Right renal pelvis (tissue), 4 donors: ENCODE data around the gene GDAP2. TPM values are rescaled to one million over a fixed set of nuclear protein-coding genes. Genes with fewer than 3 reads are reported as not detected.
A peak's percentile ranks its signal among the peaks of the same experiment; 100 is the strongest.
"Not testable (repeated sequence)": the region's sequence is repeated elsewhere in the genome, so short reads cannot be mapped to it uniquely, and the experiment has no call there.

Experiments used
- DNase-seq, 4 donors: peaks; one replicate each; pipeline ENCODE4 v3.0.0-alpha.2; 2013; ENCODE audit warnings: low read depth in 4 of 4, low spot score in 3 of 4, missing footprints in 1 of 4
- polyA plus RNA-seq, 4 donors: library from polyadenylated mRNA; unstranded; fragments of 120-200 nt; gene quantifications; one replicate each; pipeline ENCODE4 v1.2.1, GENCODE V29; 2013; ENCODE audit not compliant: insufficient read length in 4 of 4

Gene GDAP2
- 10 to 100 TPM; 17.9 to 21.6 (median 20.0) TPM for polyA plus RNA-seq

GRCh38 chr1:117929343-117930172, at the start of gene GDAP2, which contains the start of gene WDR3:
GDAP2 (minus strand) TSS chr1:117929621; CDS start chr1:117920357, 9,264 bp downstream.
WDR3 (plus strand) TSS chr1:117929739; CDS start chr1:117933320, 3,581 bp downstream.
- DNase-seq, result peak; percentile 92 to 96 (median 95)

GRCh38 chr1:117976381-117976780, 47.0 kb upstream of the GDAP2 start:
- DNase-seq, result no peak

GRCh38 chr1:117971777-117972176, 42.4 kb upstream of the GDAP2 start:
- DNase-seq, result no peak

GRCh38 chr1:117970252-117970651, 40.8 kb upstream of the GDAP2 start:
- DNase-seq, result peak in 3 of 4 donors; percentile 27 to 29 (median 28)

GRCh38 chr1:117967881-117968280, 38.5 kb upstream of the GDAP2 start:
- no peak for DNase-seq

GRCh38 chr1:117967477-117967876, 38.1 kb upstream of the GDAP2 start:
- DNase-seq, result no peak

- no peak for DNase-seq
Measured at GRCh38 chr1:117964290-117965038, 35.0 kb upstream of the GDAP2 start.

- DNase-seq, result no peak
Measured at GRCh38 chr1:117959364-117959763, 29.9 kb upstream of the GDAP2 start.

- DNase-seq, result no peak
Measured at GRCh38 chr1:117952386-117952785, 23.0 kb upstream of the GDAP2 start.

- DNase-seq, result no peak
Measured at GRCh38 chr1:117942293-117942692, 12.9 kb upstream of the GDAP2 start.

GRCh38 chr1:117933769-117934168, 4.3 kb upstream of the GDAP2 start:
- no peak for DNase-seq

GRCh38 chr1:117932576-117932975, 3.2 kb upstream of the GDAP2 start:
- no peak for DNase-seq

GRCh38 chr1:117930484-117930883, 1.1 kb upstream of the GDAP2 start:
- DNase-seq, result no peak

- DNase-seq, result no peak
Measured at GRCh38 chr1:117930173-117930447, 689 bp upstream of the GDAP2 start.

- peak; percentile 30 to 40 (median 36) for DNase-seq
Measured at GRCh38 chr1:117928881-117929342, 509 bp downstream of the GDAP2 start.

GRCh38 chr1:117925981-117926380, 3.4 kb downstream of the GDAP2 start:
- DNase-seq, result no peak

- DNase-seq, result not testable (repeated sequence)
Measured at GRCh38 chr1:117922717-117923116, 6.7 kb downstream of the GDAP2 start.

- no peak for DNase-seq
Measured at GRCh38 chr1:117921991-117922390, 7.4 kb downstream of the GDAP2 start.

- no peak for DNase-seq
Measured at GRCh38 chr1:117919376-117919775, 10.0 kb downstream of the GDAP2 start.

- DNase-seq, result no peak
Measured at GRCh38 chr1:117911051-117911450, 18.4 kb downstream of the GDAP2 start.

- no peak for DNase-seq
Measured at GRCh38 chr1:117905019-117905418, 24.4 kb downstream of the GDAP2 start.

- no peak for DNase-seq
Measured at GRCh38 chr1:117904485-117904884, 24.9 kb downstream of the GDAP2 start.
